ENCODE measurements around the gene CALR3.
"Not testable (repeated sequence)": the region's sequence is repeated elsewhere in the genome, so short reads cannot be mapped to it uniquely, and the experiment has no call there.

Gene CALR3

DNA sequence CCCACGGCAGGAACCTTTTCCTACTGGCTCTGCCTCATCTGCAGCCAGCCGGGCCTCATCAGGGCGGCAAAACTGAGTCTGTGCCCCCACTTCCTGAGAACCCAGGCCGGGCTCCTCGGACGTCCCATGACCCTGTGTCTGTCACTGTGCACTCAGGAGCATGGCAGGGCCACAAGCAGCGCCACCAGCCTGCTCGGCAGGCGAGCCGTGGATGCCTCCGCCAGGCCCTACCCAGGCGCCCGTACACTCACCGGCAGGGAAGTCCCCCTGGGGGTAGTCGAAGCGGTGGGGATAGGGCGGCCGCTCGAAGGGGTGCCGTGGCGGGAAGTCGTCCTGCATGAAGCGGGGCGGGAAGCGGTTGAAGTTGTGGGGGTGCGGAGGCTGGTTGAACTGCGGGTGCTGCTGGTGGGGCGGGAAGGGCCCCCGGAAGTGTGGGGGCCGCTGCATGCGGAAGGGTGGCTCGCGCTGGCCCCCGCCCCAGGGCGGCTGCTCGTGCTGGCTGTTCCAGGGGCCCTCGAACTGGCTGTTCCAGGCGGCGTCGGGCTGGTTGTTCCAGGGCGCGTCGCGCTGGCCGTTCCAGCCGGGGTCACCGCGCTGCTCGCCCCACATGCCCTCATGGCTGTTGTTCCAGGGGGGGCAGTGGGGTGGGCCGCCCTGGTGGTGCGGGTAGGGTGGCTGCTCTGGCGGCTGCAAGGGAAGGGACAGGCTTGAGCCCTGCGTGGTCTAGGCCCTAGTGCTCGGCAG is 29.2 kb upstream of the CALR3 start:
- no peak for DNase-seq

DNA sequence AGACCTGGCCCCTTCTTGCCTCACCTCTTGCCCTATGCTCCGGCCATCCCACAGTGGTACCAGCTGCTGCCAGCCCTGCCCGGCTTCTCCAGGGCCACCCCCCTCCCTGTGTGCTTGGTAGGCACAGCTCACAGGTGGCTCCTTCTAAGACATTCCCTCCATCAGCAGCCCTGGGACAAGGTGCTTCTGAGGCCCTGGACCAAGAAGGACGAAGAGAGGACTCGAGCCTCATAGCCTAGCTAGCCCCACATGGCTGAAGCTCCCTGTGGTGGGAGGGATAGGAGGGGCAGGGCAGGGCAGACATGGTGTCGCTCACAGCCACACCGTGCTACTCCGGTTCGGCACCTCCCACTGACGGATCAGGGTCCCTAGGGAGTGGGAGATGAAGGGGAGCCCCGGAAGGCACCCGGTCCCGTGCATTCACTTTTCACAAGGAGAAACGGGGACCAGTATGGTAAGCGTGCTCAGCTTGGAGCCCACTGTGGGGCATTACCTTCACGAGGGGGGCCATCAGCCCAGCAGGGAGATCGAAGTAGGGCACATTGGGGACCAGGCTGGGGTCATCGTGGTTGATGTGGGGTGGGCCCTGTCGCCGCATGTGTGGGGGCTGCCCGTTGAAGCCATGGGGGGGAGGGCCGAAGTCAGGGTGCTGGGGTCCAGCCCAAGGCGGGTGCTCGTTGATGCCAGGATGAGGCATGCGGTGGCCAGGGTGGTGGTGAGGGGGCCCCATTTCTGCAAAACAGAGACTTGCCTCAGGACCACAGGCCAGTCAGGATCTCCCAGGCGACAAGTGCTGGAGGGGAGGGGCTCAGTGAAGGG is 26.8 kb upstream of the CALR3 start:
- no peak for DNase-seq

- no peak for DNase-seq
These were observed 25.8 kb upstream of the CALR3 start for GRCh38 chr19:16521715-16522289.

DNA sequence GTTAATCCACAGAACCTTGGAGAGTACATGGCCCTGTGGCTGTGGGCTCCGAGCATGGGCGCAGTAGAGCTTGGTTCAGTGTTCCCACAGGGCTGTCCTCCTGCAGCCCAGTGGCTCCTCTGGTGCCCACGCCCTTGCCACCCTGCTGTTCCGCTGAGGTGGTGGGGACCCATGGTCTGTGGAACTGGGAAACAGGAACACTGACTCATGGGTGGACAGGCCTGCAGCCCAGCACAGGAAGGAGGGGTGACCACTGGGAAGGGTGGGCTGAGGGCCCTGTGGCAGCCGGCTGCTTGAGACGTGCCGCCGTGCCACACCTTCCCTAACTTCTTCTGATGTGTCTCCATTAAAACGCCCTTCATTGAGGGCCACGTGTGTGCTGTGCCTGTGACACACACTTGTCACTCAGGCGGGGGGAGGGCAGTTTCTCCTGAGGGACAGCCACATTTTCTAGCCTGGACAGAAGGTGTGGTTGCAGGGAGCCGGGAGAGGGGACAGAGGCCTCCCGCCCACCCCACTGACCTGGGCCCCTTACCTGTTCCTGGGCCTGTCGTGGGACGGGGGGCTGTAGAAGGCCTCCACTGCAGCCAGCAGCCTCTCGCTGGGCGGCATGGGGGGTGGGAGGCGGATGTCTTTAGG is 25.1 kb upstream of the CALR3 start:
- DNase-seq: no peak

GRCh38 chr19:16520074-16520973 is 24.4 kb upstream of the CALR3 start:
- no peak for DNase-seq

GRCh38 chr19:16519230-16519687 is 23.3 kb upstream of the CALR3 start:
- DNase-seq: no peak

- DNase-seq: no peak
These were observed 22.7 kb upstream of the CALR3 start for GRCh38 chr19:16518483-16519229.

DNA sequence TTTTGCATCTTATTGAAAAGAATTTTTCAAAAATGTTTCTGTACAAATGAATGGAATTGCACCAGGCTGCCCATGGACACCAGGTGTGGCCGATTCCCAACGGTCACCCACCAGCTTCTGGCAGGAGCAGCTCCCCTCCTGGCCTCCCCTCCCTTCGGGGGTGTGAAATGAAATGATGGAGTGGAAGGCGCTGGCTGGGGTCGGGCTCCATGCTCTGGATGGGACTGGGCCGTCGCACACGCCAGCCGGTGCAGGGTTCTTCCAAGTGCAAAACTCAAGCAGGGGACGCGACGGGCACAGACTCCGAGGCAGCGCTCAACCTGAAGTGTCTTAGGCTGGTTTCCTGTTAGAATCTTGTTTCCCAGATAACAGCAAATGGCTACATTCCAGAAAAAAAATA is 22.1 kb upstream of the CALR3 start:
- no peak for DNase-seq

DNA sequence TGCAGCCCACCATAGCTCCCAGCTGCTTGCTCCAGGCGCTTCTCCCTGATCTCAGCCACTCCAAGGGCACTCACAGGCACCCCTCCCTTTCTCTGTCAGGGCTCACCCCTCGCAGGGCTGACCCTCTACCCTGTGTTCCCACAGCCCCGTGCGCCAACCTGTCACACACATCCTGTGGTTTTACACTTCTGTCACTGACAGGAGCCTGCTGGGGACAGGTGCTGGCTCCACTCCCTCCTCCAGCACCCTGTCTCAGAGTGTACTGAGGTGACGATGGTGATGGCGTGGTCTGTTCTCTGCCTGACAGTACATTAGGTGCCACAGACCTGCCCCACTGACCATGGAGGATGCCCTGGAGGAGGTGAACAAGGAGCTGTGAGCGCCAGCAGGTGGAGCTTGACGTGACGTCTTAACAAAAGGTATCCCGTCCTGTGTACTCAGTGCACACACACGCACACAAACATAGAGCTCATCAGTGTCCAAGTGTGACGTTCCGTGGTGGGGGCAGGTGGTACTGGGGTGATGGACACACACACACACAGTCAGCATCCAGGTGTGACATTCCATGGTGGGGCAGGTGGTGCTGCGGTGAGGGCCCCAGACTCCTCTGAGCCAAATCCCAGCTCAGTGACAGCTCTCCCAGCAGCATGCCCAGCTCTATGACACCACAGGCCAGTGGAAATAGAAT is 21.1 kb upstream of the CALR3 start:
- DNase-seq: no peak

- DNase-seq: no peak
These were observed 20.4 kb upstream of the CALR3 start for GRCh38 chr19:16516381-16516780.

DNA sequence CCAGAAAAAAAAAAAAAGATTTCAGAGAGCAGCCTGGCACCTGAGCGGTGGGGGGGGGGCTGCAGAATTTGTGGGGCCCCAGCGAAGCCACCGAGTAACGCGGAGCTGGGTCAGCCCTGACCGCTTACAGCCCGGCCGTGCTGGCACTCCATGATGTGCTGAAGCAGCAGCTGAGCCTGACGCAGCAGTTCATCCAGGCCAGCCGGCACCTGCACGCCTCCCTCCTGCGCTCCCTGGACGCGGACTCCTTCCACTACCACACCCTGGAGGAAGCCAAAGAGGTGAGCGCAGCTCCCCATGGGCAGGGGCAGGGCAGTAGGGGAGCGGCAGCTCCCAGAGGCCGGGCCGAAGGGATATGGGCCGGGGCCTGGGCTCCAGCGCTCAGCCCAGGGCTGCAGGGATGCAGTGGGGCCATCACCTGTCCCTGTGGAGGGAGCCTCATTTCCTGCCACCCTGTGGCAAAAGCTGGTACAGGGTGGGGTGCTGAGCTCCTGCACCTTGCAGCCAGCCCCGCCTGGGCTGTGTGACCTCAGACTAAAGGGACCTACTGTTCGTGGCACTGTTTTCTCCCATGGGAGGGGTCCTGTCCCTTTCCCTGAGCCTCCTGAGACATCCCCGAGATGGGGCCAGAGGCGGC is 18.5 kb upstream of the CALR3 start:
- no peak for DNase-seq

DNA sequence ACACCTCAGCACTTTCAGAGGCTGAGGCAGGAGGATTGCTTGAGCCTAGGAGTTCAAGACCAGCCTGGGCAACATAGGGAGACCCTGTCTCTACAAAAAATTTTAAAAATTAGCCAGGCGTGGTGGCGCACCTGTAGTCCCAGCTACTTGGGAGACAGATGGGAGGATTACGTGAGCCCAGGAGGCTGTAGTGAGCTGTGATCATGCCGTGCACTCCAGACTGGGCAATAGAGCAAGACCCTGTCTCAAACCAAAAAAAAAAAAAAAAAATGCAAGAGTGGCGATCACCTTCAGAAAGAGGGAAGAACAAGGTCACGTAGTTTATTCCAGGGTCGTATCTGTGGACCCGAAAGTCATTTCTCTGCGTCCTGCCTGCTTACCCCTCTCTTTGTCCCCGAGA is 16.6 kb upstream of the CALR3 start:
- DNase-seq: not testable (repeated sequence)

- DNase-seq: peak; percentile 72
These were observed 13.4 kb upstream of the CALR3 start for GRCh38 chr19:16509141-16510061.

GRCh38 chr19:16508546-16508945 is 12.6 kb upstream of the CALR3 start:
- no peak for DNase-seq

GRCh38 chr19:16506961-16507360 is 11.0 kb upstream of the CALR3 start:
- no peak for DNase-seq

DNA sequence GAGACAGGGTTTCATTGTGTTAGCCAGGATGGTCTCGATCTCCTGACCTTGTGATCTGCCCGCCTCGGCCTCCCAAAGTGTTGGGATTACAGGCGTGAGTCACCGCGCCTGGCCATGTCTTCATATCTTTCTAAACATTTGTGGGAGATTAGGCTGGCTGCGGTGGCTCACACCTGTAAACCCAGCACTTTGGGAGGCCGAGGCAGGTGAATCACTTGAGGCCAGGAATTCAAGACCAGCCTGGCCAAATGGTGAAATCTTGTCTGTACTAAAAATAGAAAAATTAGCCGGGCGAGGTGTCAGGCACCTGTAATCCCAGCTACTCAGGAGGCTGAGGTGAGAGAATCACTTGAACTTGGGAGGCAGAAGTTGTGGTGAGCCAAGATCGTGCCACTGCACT is 10.2 kb upstream of the CALR3 start:
- not testable (repeated sequence) for DNase-seq

DNA sequence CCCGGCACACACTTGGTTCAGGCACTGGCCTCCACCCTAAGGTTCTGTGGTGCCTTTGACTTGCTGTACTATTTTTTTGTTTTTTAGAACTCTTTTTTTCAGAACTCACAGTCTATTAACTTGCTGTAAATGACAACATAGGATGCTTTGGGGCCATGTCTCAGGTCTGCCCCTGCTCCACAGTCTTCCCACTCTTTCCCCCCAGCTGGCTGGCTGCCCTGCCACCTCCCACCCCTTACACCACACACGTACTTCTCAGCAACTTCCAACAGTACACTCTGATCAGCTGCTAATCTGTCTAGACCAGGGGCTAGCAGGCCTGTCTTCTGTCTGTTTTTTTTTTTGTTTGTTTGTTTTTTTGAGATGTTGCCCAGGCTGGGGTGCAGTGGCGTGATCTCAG is 8.3 kb upstream of the CALR3 start:
- no peak for DNase-seq

DNA sequence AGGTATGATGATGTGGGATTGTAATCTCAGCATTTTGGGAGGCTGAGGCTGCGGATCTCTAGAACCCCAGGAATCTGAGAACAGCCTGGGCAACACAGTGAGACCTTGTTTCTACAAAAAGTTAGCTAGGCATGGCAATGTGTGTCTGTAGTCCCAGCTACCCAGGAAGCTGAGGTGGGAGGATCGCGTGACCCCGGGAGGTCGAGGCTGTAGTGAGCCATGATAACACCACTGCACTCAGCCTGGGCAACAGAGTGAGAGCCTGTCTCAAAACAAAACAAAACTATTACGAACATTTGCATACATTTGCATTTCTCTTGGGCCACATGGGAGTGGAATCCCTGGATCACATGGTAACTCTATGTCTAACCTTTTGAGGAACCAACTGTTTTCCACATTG is 1.9 kb upstream of the CALR3 start:
- DNase-seq: no peak

DNA sequence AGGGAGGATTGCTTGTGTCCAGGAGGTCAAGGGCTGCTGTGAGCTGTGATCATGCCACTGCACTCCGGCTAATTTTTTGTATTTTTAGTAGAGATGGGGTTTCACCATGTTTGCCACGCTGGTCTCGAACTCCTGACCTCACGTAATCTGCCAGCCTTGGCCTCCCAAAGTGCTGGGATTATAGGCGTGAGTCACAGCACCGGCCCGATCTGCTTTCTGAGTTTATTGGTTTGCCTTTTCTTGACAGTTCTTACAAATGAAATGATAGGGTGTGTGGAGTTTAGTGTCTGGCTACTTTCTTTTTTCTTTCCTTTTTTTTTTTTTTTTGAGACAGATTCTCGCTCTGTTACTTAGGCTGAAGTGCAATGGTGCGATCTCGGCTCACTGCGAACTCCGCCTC is 1.1 kb upstream of the CALR3 start:
- no peak for DNase-seq

All from left hindlimb (tissue), 1 donor.